H9 (cell line): ENCODE data around the gene NFYC. TPM values are rescaled to one million over a fixed set of nuclear protein-coding genes. Genes with fewer than 3 reads are reported as not detected.
A peak's percentile ranks its signal among the peaks of the same experiment; 100 is the strongest.

Experiments
- DNase-seq: peaks from one replicate; pipeline ENCODE4 v3.0.0-alpha.2; 2017
- H2AFZ ChIP-seq: one replicate; pipeline ENCODE4 v1.6.1; 2013; ENCODE audit warnings: mild to moderate bottlenecking, low read length, control low read depth, moderate library complexity
- H2AK5ac ChIP-seq: 2 replicates; pipeline ENCODE4 v1.6.1; 2013; ENCODE audit warnings: low read length, control low read depth, mixed read lengths; ENCODE audit not compliant: insufficient read length
- H2BK120ac ChIP-seq: one replicate; pipeline ENCODE4 v1.6.1; 2013; ENCODE audit warnings: low read depth, mild to moderate bottlenecking, low read length, control low read depth, inconsistent platforms; ENCODE audit not compliant: poor library complexity, severe bottlenecking
- H2BK12ac ChIP-seq: 2 replicates; pipeline ENCODE4 v1.6.1; 2013; ENCODE audit warnings: low read length, control low read depth, mixed read lengths, low read depth; ENCODE audit not compliant: insufficient read length
- H2BK15ac ChIP-seq: 2 replicates; pipeline ENCODE4 v1.6.1; 2013; ENCODE audit warnings: low read depth, low read length, control low read depth
- H2BK20ac ChIP-seq: one replicate; pipeline ENCODE4 v1.6.1; 2013; ENCODE audit warnings: low read depth, mild to moderate bottlenecking, low read length, control low read depth, inconsistent platforms; ENCODE audit not compliant: poor library complexity, severe bottlenecking
- H2BK5ac ChIP-seq: 2 replicates; pipeline ENCODE4 v1.6.1; 2013; ENCODE audit warnings: low read length, control low read depth, mixed read lengths; ENCODE audit not compliant: insufficient read length
- H3K14ac ChIP-seq: 2 replicates; pipeline ENCODE4 v1.6.1; 2013; ENCODE audit warnings: low read length, control low read depth; ENCODE audit not compliant: insufficient read depth
- H3K18ac ChIP-seq: 2 replicates; pipeline ENCODE4 v1.6.1; 2013; ENCODE audit warnings: low read depth, mild to moderate bottlenecking, mixed read lengths, low read length, control low read depth; ENCODE audit not compliant: insufficient read length
- H3K23ac ChIP-seq: 2 replicates; pipeline ENCODE4 v1.6.1; 2013; ENCODE audit warnings: low read length, control low read depth, mixed read lengths, low read depth; ENCODE audit not compliant: insufficient read length
- H3K23me2 ChIP-seq: 2 replicates; pipeline ENCODE4 v1.6.1; 2013; ENCODE audit warnings: low read depth, mild to moderate bottlenecking, mixed read lengths, low read length, control low read depth; ENCODE audit not compliant: insufficient read length, poor library complexity, severe bottlenecking
- H3K27ac ChIP-seq: 2 replicates; pipeline ENCODE4 v1.5.1; 2013; ENCODE audit warnings: low read length, control low read depth, mixed read lengths, low read depth; ENCODE audit not compliant: insufficient read length
- H3K27me3 ChIP-seq: 2 replicates; pipeline ENCODE4 v1.6.1; 2013; ENCODE audit warnings: low read length, control low read depth, inconsistent platforms; ENCODE audit not compliant: insufficient read depth
- H3K4ac ChIP-seq: 2 replicates; pipeline ENCODE4 v1.6.1; 2013; ENCODE audit warnings: low read depth, mild to moderate bottlenecking, control low read depth, inconsistent platforms, low read length, moderate library complexity
- H3K4me1 ChIP-seq: 2 replicates; pipeline ENCODE4 v1.6.1; 2013; ENCODE audit warnings: low read length, control low read depth, inconsistent platforms; ENCODE audit not compliant: insufficient read depth
- H3K4me2 ChIP-seq: 2 replicates; pipeline ENCODE4 v1.6.1; 2013; ENCODE audit warnings: low read length, control low read depth, mixed read lengths; ENCODE audit not compliant: insufficient read length, insufficient read depth
- H3K56ac ChIP-seq: 2 replicates; pipeline ENCODE4 v1.6.1; 2013; ENCODE audit warnings: low read depth, mild to moderate bottlenecking, mixed read lengths, low read length, control low read depth; ENCODE audit not compliant: insufficient read length
- H3K79me1 ChIP-seq: 2 replicates; pipeline ENCODE4 v1.6.1; 2013; ENCODE audit warnings: low read depth, mild to moderate bottlenecking, moderate library complexity, low read length, control low read depth, inconsistent platforms; ENCODE audit not compliant: insufficient read depth, poor library complexity, severe bottlenecking
- H3K79me2 ChIP-seq: 2 replicates; pipeline ENCODE4 v1.6.1; 2013; ENCODE audit warnings: low read length, control low read depth, inconsistent platforms; ENCODE audit not compliant: insufficient read depth
- H3K9ac ChIP-seq: 2 replicates; pipeline ENCODE4 v1.6.1; 2013; ENCODE audit warnings: low read length, control low read depth, mixed read lengths; ENCODE audit not compliant: insufficient read length; ENCODE audit errors: extremely low read depth
- H3K9me3 ChIP-seq: one replicate; pipeline ENCODE4 v1.6.1; 2013; ENCODE audit warnings: low read depth, low read length, inconsistent platforms; ENCODE audit not compliant: control insufficient read depth
- H3T11ph ChIP-seq: one replicate; pipeline ENCODE4 v1.6.1; 2013; ENCODE audit warnings: mild to moderate bottlenecking, low read length, control low read depth, inconsistent platforms
- H4K20me1 ChIP-seq: one replicate; pipeline ENCODE4 v1.6.1; 2013; ENCODE audit not compliant: control insufficient read depth, insufficient read length, insufficient read depth
- H4K5ac ChIP-seq: 2 replicates; pipeline ENCODE4 v1.6.1; 2013; ENCODE audit warnings: low read depth, mild to moderate bottlenecking, mixed read lengths, low read length, control low read depth; ENCODE audit not compliant: insufficient read length
- H4K8ac ChIP-seq: replicated peaks from 2 replicates; pipeline ENCODE4 v1.6.1; 2013; ENCODE audit warnings: low read length, control low read depth, mixed read lengths, low read depth; ENCODE audit not compliant: insufficient read length
- H4K91ac ChIP-seq: 2 replicates; pipeline ENCODE4 v1.6.1; 2013; ENCODE audit warnings: low read depth, mild to moderate bottlenecking, moderate library complexity, mixed read lengths, low read length, control low read depth; ENCODE audit not compliant: insufficient read length
- H3K27ac Mint-ChIP-seq, 3 experiments: 2 replicates in 2 of 3; 3 replicates in 1 of 3; pipeline ENCODE4 v1.8.0; 2020 to 2021; ENCODE audit warnings: mixed read lengths in 3 of 3, mild to moderate bottlenecking in 1 of 3, moderate library complexity in 1 of 3
- H3K27me3 Mint-ChIP-seq: 2 replicates; pipeline ENCODE4 v1.8.0; 2021; ENCODE audit warnings: low read depth, mild to moderate bottlenecking, moderate library complexity, mixed read lengths
- H3K36me3 Mint-ChIP-seq, 3 experiments: 2 replicates in 2 of 3; 3 replicates in 1 of 3; pipeline ENCODE4 v1.8.0; 2020 to 2021; ENCODE audit warnings: low read depth in 3 of 3, mixed read lengths in 3 of 3; ENCODE audit not compliant: insufficient read depth in 1 of 3
- H3K4me1 Mint-ChIP-seq, 2 experiments: 2 replicates each; pipeline ENCODE4 v1.8.0; 2020; ENCODE audit warnings: mixed read lengths in 2 of 2
- H3K4me3 Mint-ChIP-seq, 2 experiments: 2 replicates in 1 of 2; 3 replicates in 1 of 2; pipeline ENCODE4 v1.8.0; 2020 to 2021; ENCODE audit warnings: mild to moderate bottlenecking in 2 of 2, mixed read lengths in 2 of 2, moderate library complexity in 1 of 2
- H3K9me3 Mint-ChIP-seq, 2 experiments: 2 replicates in 1 of 2; 3 replicates in 1 of 2; pipeline ENCODE4 v1.8.0; 2020; ENCODE audit warnings: mild to moderate bottlenecking in 2 of 2, mixed read lengths in 2 of 2, moderate library complexity in 1 of 2
- WGBS: extraction: QIAGEN DNeasy Blood & Tissue Kit; methylation state at CpG from one replicate; pipeline ENCODE4 v1.1.7; 2013; ENCODE audit warnings: missing lambda C conversion rate, low lambda C conversion rate, mixed read lengths; ENCODE audit not compliant: insufficient read length; ENCODE audit errors: extremely low coverage; 5-methylcytosine and 5-hydroxymethylcytosine counted together
- total RNA-seq: library from RNA; stranded (reverse); gene quantifications from 2 replicates; pipeline ENCODE4 v1.2.1, GENCODE V29; 2021
- TF ChIP-seq, protein P1 (sequence below): fragments of 200-600 bp; sonication (generic); conservative IDR thresholded peaks from 3 replicates; pipeline ENCODE4 v1.8.0; 2021; ENCODE audit warnings: antibody characterized with exemption, mild to moderate bottlenecking

The NFYC gene
- total RNA-seq, 1 experiment from 2014 or later = 54.7 TPM

DNA sequence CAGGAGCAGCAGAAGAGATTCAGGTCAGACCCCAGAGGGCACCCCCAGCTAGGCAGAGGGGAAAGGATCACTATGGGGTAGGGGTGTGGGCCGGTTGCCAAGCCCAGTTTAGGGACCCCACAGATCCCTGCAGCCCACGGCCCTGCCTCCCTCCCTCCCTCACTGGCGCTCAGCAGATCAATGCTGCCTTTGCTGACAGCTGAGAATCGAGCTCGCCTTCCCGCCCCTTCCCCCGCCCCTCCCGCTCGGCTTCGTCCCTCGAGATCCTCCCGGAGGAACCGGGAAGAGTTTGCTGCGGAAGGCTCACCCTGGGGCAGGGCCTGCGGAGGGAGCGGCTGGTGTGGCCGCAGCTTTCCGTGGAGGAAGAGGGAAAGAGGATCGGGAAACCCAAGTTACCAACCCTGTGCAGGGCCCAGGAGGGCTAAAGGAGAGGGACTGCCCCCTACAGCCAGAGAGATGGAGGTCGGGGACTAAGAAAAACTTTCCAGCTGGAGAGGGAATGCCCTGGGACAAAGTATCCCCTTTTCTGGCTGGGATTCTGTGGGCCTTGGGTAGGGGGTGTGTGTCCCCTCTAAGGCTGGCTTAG lies 91.0 kb downstream of the NFYC start:
- no peak overlapping the region for H2BK120ac ChIP-seq
- peak overlapping the region; percentile 50 for H3K4me2 ChIP-seq
- no peak overlapping the region for H2AK5ac ChIP-seq
- H2AFZ ChIP-seq = no peak overlapping the region
- peaks cover 9% of the 10 kb centered on the region; the same call in 1 of the 2 replicates for H3K27me3 ChIP-seq
- no peak overlapping the region for H3K14ac ChIP-seq
- H4K5ac ChIP-seq = no peak overlapping the region
- H3K9me3 Mint-ChIP-seq = peaks cover 5 to 7% of the 10 kb centered on the region in 2 experiments
- no peak overlapping the region for H2BK20ac ChIP-seq
- peak; percentile 56 for DNase-seq
- no peak overlapping the region for H3K56ac ChIP-seq
- H4K91ac ChIP-seq = no peak overlapping the region
- H4K8ac ChIP-seq = no peak overlapping the region
- H3K23ac ChIP-seq = no peak overlapping the region
- no peaks in the 10 kb centered on the region; the same call in 1 of the 2 replicates for H3K4me1 ChIP-seq
- no peak overlapping the region for H3K9ac ChIP-seq
- peaks cover 3 to 7% (median 6%) of the 10 kb centered on the region in 3 experiments; a peak in 6 of 7 replicates for H3K36me3 Mint-ChIP-seq
- H3K4me1 Mint-ChIP-seq = peaks cover 15 to 29% of the 10 kb centered on the region in 2 experiments
- H3K79me1 ChIP-seq = no peaks in the 10 kb centered on the region
- TF ChIP-seq, protein P1, sequence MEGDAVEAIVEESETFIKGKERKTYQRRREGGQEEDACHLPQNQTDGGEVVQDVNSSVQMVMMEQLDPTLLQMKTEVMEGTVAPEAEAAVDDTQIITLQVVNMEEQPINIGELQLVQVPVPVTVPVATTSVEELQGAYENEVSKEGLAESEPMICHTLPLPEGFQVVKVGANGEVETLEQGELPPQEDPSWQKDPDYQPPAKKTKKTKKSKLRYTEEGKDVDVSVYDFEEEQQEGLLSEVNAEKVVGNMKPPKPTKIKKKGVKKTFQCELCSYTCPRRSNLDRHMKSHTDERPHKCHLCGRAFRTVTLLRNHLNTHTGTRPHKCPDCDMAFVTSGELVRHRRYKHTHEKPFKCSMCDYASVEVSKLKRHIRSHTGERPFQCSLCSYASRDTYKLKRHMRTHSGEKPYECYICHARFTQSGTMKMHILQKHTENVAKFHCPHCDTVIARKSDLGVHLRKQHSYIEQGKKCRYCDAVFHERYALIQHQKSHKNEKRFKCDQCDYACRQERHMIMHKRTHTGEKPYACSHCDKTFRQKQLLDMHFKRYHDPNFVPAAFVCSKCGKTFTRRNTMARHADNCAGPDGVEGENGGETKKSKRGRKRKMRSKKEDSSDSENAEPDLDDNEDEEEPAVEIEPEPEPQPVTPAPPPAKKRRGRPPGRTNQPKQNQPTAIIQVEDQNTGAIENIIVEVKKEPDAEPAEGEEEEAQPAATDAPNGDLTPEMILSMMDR = peak; percentile 50
- H3K79me2 ChIP-seq = no peaks in the 10 kb centered on the region
- H2BK12ac ChIP-seq = no peak overlapping the region
- no peak overlapping the region for H3T11ph ChIP-seq
- H2BK15ac ChIP-seq = no peak overlapping the region
- peaks cover 17% of the 10 kb centered on the region for H3K23me2 ChIP-seq
- no peak overlapping the region for H3K18ac ChIP-seq
- peak overlapping the region; percentile 59 to 89 for H3K4me3 Mint-ChIP-seq
- WGBS = no CpG with 5 or more reads among the region's 20 CpGs
- H3K27ac Mint-ChIP-seq = no peak overlapping the region
- no peaks in the 10 kb centered on the region for H3K9me3 ChIP-seq
- H4K20me1 ChIP-seq = no peaks in the 10 kb centered on the region
- H3K27ac ChIP-seq = no peak overlapping the region
- no peak overlapping the region for H3K4ac ChIP-seq
- no peak overlapping the region for H2BK5ac ChIP-seq
- H3K27me3 Mint-ChIP-seq = peaks cover 61% of the 10 kb centered on the region
